Neutrophil (primary cell): ENCODE measurements around the gene SPRTN.

Experiments
- H3K27ac ChIP-seq: fragments of 200-600 bp; sonication (generic); 2 replicates; pipeline ENCODE4 v1.5.1; 2016; ENCODE audit warnings: mild to moderate bottlenecking, moderate library complexity
- H3K27me3 ChIP-seq: fragments of 200-600 bp; sonication (generic); 2 replicates; pipeline ENCODE4 v1.6.0; 2016; ENCODE audit warnings: mild to moderate bottlenecking
- H3K36me3 ChIP-seq: fragments of 200-600 bp; sonication (generic); 2 replicates; pipeline ENCODE4 v1.5.1; 2017
- H3K4me1 ChIP-seq, 2 experiments: fragments of 200-600 bp in 1 of 2; sonication (generic) in 1 of 2; 1 replicate in 1 of 2; 2 replicates in 1 of 2; pipeline versions ENCODE4 v1.5.1 to v1.6.1; 2013 to 2016; ENCODE audit warnings: low read depth in 1 of 2, low read length in 1 of 2, mild to moderate bottlenecking in 1 of 2, moderate library complexity in 1 of 2; ENCODE audit not compliant: control insufficient read depth in 1 of 2, insufficient read depth in 1 of 2
- H3K4me3 ChIP-seq, 2 experiments: fragments of 200-600 bp in 1 of 2; sonication (generic) in 1 of 2; 1 replicate in 1 of 2; 2 replicates in 1 of 2; pipeline ENCODE4 v1.5.1; 2013 to 2016; ENCODE audit warnings: low read depth in 1 of 2, low read length in 1 of 2, mild to moderate bottlenecking in 1 of 2, moderate library complexity in 1 of 2
- H3K9me3 ChIP-seq: fragments of 200-600 bp; sonication (generic); 2 replicates; pipeline ENCODE4 v1.5.1; 2016
- TF ChIP-seq, protein P1 (sequence below): fragments of 200-600 bp; sonication (generic); IDR thresholded peaks from 2 replicates; pipeline ENCODE4 v1.5.1; 2016; ENCODE audit warnings: antibody characterized with exemption

Gene SPRTN

DNA sequence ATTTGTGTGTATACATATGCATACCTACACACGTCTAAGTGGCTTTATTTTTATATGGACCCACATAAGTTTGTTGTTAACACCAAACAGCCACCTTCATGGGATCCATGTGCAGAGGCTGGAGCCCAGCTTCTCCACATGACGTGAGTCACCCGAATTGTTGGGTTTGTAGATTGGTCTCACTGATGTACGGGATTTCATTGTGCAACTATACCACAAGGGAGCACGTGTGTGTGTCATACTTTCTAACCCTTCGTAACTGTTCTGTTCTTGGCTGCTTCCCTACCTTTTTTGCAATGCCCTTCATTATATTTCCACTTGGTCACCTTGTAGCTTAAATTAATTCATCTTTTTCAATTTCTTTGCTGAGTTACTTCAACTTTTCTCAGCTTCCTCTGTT, 21.0 kb downstream of the SPRTN start:
- H3K9me3 ChIP-seq = no peaks in the 10 kb centered on the region
- H3K36me3 ChIP-seq = peaks cover 38% of the 10 kb centered on the region
- H3K27ac ChIP-seq = peak overlapping the region; percentile 36
- TF ChIP-seq, protein P1, sequence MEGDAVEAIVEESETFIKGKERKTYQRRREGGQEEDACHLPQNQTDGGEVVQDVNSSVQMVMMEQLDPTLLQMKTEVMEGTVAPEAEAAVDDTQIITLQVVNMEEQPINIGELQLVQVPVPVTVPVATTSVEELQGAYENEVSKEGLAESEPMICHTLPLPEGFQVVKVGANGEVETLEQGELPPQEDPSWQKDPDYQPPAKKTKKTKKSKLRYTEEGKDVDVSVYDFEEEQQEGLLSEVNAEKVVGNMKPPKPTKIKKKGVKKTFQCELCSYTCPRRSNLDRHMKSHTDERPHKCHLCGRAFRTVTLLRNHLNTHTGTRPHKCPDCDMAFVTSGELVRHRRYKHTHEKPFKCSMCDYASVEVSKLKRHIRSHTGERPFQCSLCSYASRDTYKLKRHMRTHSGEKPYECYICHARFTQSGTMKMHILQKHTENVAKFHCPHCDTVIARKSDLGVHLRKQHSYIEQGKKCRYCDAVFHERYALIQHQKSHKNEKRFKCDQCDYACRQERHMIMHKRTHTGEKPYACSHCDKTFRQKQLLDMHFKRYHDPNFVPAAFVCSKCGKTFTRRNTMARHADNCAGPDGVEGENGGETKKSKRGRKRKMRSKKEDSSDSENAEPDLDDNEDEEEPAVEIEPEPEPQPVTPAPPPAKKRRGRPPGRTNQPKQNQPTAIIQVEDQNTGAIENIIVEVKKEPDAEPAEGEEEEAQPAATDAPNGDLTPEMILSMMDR = no peak
- peaks cover 4 to 5% of the 10 kb centered on the region in 2 experiments for H3K4me1 ChIP-seq
- no peaks in the 10 kb centered on the region for H3K27me3 ChIP-seq
- H3K4me3 ChIP-seq = no peak overlapping the region

GRCh38 chr1:231362325-231362724, 24.2 kb downstream of the SPRTN start:
- TF ChIP-seq, protein P1 = no peak
- H3K27ac ChIP-seq = peak overlapping the region; percentile 4
- no peaks in the 10 kb centered on the region for H3K27me3 ChIP-seq

GRCh38 chr1:231363624-231364023, 25.5 kb downstream of the SPRTN start:
- no peak overlapping the region for H3K27ac ChIP-seq
- H3K9me3 ChIP-seq = no peaks in the 10 kb centered on the region
- H3K4me3 ChIP-seq = no peak overlapping the region
- peaks cover 0 to 4% of the 10 kb centered on the region in 2 experiments for H3K4me1 ChIP-seq
- TF ChIP-seq, protein P1 = no peak
- H3K27me3 ChIP-seq = no peaks in the 10 kb centered on the region
- H3K36me3 ChIP-seq = peaks cover 76% of the 10 kb centered on the region

More at GRCh38 chr1:231362325-231362724, 24.2 kb downstream of the SPRTN start:
- peaks cover 4 to 5% of the 10 kb centered on the region in 2 experiments for H3K4me1 ChIP-seq
- H3K4me3 ChIP-seq = no peak overlapping the region
- H3K36me3 ChIP-seq = peaks cover 63% of the 10 kb centered on the region
- H3K9me3 ChIP-seq = no peaks in the 10 kb centered on the region

- H3K9me3 ChIP-seq = no peaks in the 10 kb centered on the region
- H3K27me3 ChIP-seq = no peaks in the 10 kb centered on the region
- TF ChIP-seq, protein P1 = no peak
- peaks cover 82% of the 10 kb centered on the region for H3K36me3 ChIP-seq
- no peak overlapping the region for H3K4me3 ChIP-seq
- no peak overlapping the region for H3K27ac ChIP-seq
- peaks cover 0 to 2% of the 10 kb centered on the region in 2 experiments for H3K4me1 ChIP-seq
Observed at GRCh38 chr1:231364192-231364591, 26.1 kb downstream of the SPRTN start.

GRCh38 chr1:231369282-231369681, 31.2 kb downstream of the SPRTN start:
- Histone ChIP-seq H3K9me3 (no peaks in the 10 kb centered on the region), H3K36me3 (peaks cover 82% of the 10 kb centered on the region), H3K4me1 (no peaks in the 10 kb centered on the region), H3K27me3 (no peaks in the 10 kb centered on the region), H3K27ac (no peak overlapping the region), H3K4me3 (no peak overlapping the region)
- TF ChIP-seq, protein P1 = no peak

GRCh38 chr1:231372501-231372900, 34.4 kb downstream of the SPRTN start:
- peaks cover 50% of the 10 kb centered on the region for H3K36me3 ChIP-seq
- no peaks in the 10 kb centered on the region for H3K27me3 ChIP-seq
- no peaks in the 10 kb centered on the region for H3K9me3 ChIP-seq
- no peak overlapping the region for H3K4me3 ChIP-seq
- peaks cover 22 to 23% of the 10 kb centered on the region in 2 experiments for H3K4me1 ChIP-seq
- TF ChIP-seq, protein P1 = no peak
- no peak overlapping the region for H3K27ac ChIP-seq
